GM10847 (cell line): ENCODE data around the gene AGPAT3.

Experiments used
- POLR2A ChIP-seq: IDR thresholded peaks from 2 replicates; pipeline ENCODE4 v1.6.1; 2011; ENCODE audit not compliant: insufficient read length; ENCODE audit errors: extremely low read depth

The AGPAT3 gene

DNA sequence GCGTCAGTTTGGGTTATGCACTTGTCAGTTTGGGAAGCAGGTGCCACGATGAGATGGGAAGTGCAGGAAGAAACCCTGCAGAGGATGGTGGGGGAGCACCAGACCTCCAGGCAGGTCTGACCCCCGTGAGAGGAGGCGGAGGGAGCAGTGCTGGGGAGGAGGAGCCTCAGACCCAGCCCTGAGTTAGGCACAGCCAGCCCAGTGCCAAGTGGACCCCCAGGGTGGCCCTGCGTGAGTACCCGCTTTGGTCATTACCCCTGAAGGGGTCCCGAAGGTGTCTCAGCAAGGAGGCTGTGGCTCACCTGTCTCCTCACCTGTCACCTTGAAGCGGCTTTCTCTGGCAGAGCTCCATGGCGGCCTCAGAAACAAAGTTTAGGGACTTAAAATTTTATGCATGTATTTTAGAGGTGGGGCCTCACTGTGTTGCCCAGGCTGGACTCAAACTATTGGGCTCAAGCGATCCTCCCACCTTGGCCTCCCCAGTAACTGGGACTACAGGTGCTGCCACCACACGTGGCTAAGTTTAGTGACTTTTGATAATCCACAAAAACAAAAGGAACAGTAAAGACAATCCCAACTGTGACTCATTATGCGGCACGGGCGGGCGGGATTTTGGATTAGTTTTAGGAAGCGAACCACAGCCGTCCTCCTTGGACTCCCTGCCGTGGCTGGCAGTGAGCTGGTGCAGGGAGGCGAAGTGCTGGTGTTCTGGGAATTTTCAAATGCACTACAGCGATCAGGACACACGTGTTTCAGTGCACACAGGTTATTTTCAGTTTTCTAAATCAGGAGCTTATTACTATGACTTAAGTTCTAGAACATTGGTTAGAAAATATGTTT, 4.7 kb downstream of the AGPAT3 start:
- TF ChIP-seq POLR2A: no peak

GRCh38 chr21:43871487-43871886, 6.5 kb downstream of the AGPAT3 start:
- no peak for TF ChIP-seq POLR2A

- TF ChIP-seq POLR2A: no peak
These were observed 7.6 kb downstream of the AGPAT3 start for GRCh38 chr21:43872531-43873197.

DNA sequence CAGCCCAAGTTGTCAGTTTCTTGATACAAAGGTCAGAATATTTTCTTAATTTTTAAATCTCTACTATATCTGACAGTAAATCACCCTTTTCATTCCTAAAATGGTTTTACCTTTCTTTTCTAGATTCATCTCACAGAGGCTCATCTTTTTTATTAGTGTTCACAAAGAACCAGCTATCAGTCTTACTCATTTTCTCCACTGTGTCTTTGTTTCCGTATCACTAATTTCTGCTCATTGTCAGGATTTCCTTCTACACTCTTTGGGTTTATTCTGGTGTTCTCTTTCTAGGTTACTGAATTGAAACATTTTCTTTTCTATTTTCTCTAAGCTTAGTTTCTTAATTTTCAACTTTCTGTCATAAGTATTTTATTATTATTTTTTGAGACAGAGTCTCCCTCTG, 8.7 kb downstream of the AGPAT3 start:
- no peak for TF ChIP-seq POLR2A

- no peak for TF ChIP-seq POLR2A
These were observed 9.2 kb downstream of the AGPAT3 start for GRCh38 chr21:43874085-43874805.

GRCh38 chr21:43876605-43877004, 11.6 kb downstream of the AGPAT3 start:
- TF ChIP-seq POLR2A: no peak

DNA sequence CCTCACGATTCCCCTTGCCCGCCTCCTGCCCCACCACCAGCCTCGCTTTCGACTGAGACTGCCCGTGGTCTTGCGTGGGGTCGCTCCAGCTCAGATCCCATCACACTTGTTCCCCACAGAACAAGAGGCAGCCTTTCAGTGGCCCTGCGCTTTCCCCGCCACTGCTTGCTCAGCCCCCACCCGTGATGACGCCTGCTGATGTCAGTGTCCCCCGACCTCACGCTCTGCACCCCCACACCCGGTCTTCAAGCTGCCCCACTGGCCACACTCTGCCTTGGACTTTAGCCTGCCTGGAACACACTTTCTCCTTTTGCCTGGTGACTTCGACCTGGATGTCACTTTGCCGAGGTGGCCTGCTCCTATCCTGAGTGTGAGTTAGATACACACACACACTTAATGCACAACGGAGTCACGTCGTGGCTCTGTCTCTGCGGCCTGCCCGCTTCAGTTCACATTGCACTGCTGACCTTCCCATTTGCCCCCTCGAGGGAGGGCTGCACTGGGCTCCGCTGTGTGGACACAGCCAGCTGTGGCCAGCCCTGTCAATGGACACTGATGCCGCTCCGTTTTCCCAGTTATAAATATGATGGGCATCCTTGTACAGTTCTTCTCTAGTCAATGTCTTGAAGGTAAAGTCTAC, 13.0 kb downstream of the AGPAT3 start:
- TF ChIP-seq POLR2A: no peak

- TF ChIP-seq POLR2A: no peak
These were observed 14.5 kb downstream of the AGPAT3 start for GRCh38 chr21:43879348-43880110.

DNA sequence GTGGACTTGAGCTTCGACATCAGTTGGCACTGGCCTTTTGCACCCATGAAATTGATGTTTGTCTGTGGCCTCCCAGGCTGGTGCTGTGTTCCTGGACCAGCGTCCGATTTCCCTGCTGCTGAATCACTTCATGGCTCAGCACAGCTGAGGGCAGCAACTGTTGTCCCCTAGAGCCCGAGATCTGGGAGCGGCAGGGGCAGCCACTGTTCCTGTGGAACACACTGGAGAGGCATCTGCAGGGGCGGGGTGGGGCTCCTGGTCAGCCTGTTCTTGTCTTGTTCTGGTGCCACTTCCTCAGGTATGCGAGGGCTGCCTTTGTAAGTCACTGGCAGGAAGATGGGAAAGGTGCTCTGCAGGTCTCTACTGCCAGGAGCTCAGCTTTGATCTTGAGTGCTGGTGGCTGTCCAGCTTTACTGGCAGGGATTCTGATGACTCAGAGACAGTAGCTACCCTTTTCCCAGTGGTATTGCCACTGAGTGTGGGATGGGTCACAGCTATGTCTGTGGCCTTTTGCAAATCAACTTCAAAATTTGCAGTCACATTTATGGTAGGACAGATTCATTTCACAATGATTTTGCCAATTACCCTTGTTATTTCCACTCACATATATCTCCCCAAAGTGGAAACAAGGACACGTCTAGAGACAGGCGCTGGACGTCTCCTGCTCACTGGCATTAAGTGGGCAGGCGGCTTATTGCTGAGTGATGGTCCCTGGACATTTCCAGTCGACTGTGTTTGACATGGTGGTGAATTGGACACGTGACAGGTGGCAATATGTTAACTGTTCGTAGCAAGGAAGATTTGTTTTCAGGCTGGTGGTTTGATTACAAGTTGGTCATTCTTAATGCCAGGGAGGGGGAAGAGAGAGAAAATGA, 15.3 kb downstream of the AGPAT3 start:
- no peak for TF ChIP-seq POLR2A

DNA sequence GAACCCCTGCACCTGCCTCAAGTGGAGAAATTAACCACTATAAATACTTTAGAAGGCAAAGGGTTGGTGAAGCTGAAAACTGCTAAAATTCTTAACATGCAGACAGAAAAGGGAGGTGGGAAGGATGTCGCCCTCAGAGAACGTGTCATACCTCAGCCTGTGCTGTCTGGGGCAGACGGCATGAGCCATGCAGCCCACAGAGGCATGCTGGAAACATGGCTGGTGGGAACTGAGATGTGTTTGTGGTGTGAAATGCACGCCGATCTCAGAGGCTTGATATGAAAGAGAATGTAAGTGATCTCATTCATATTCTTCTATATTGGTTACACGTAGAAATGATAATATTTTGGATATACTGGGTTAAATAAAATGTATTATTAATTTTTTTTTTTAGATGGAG, 16.3 kb downstream of the AGPAT3 start:
- TF ChIP-seq POLR2A: no peak

DNA sequence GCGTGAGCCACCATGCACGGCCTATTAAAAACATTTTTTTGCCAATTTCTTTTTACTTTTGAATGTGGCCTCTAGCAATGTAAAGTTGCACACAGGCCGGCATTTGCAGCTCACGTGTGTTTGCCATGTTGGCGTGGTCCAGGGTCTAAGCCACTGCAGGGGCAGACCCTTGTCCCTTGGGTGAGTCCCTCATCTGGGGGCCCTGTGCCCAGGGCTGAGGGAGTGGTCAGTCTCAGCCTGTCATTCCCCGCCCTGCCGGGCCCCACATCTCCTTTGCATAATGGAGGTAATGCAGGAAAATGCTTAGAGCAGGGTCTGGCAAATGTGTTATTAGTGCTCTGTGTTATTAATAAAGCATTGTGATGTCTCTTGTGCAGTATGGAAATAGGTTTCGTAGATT, 16.9 kb downstream of the AGPAT3 start:
- TF ChIP-seq POLR2A: no peak

- no peak for TF ChIP-seq POLR2A
These were observed 18.0 kb downstream of the AGPAT3 start for GRCh38 chr21:43882952-43883545.
